Mammary microvascular endothelial cell (primary cell): ENCODE results near the gene SLC16A8. TPM values are rescaled to one million over a fixed set of nuclear protein-coding genes. Genes with fewer than 3 reads are reported as not detected.

ENCODE experiments used
- total RNA-seq: library from RNA; depleted of rRNA; stranded (reverse); fragments of >200 nt; gene quantifications from 2 replicates; pipeline ENCODE4 v1.2.3, GENCODE V29; 2015

The SLC16A8 gene
- not detected in 2 replicates for total RNA-seq

GRCh38 chr22:38083931-38084631, at the start of gene SLC16A8:
Gene SLC16A8 (minus strand): TSS chr22:38084184. CDS start chr22:38082873, 1,311 bp downstream.

GRCh38 chr22:38110008-38110862, 26.3 kb upstream of the SLC16A8 start, which contains the start of gene BAIAP2L2:
Gene BAIAP2L2 (minus strand): TSS chr22:38110684. CDS start chr22:38110525, 159 bp downstream.

GRCh38 chr22:38056969-38057891, 26.8 kb downstream of the SLC16A8 start, which contains the start of gene PICK1:
Gene PICK1 (plus strand): TSS chr22:38057404. CDS start chr22:38057810, 406 bp downstream.

Other genes starting within 250 kb of the SLC16A8 start
- 53.6 and 56.5 TPM in 2 replicates for gene ANKRD54, start 239.8 kb downstream of the SLC16A8 start, total RNA-seq
- gene EIF3L, start 234.8 kb downstream of the SLC16A8 start, total RNA-seq, result 325 and 326 TPM in 2 replicates
- 58.0 and 62.5 TPM in 2 replicates for gene MICALL1, start 177.9 kb downstream of the SLC16A8 start, total RNA-seq
- 0.44 TPM in 1 of 2 replicates, not detected in the other for gene C22orf23, start 130.6 kb downstream of the SLC16A8 start, total RNA-seq
- gene POLR2F, start 130.5 kb downstream of the SLC16A8 start, total RNA-seq, result 107 and 108 TPM in 2 replicates
- not detected in 2 replicates for gene SOX10, start 99.6 kb downstream of the SLC16A8 start, total RNA-seq
- 12.8 and 17.2 TPM in 2 replicates for gene PICK1, start 26.8 kb downstream of the SLC16A8 start, total RNA-seq
- gene BAIAP2L2, start 26.5 kb upstream of the SLC16A8 start, total RNA-seq, result 0.07 and 0.54 TPM in 2 replicates
- gene PLA2G6, start 97.6 kb upstream of the SLC16A8 start, total RNA-seq, result 2.5 and 11.9 TPM in 2 replicates
- 65.2 and 94.1 TPM in 2 replicates for gene MAFF, start 117.8 kb upstream of the SLC16A8 start, total RNA-seq
- 64.6 and 65.5 TPM in 2 replicates for gene TMEM184B, start 188.8 kb upstream of the SLC16A8 start, total RNA-seq
- 95.7 and 133 TPM in 2 replicates for gene CSNK1E, start 233.2 kb upstream of the SLC16A8 start, total RNA-seq